Mesothelial cell of epicardium (in vitro differentiated cells): Measurements from ENCODE around the gene PEAR1. TPM values are rescaled to one million over a fixed set of nuclear protein-coding genes. Genes with fewer than 3 reads are reported as not detected.

Experiments used
- DNase-seq, 2 experiments: peaks; one replicate each; pipeline ENCODE4 v3.0.0; 2021; ENCODE audit warnings: low spot score in 2 of 2; ENCODE audit not compliant: unreplicated experiment in 2 of 2
- H3K27ac Mint-ChIP-seq: 2 replicates; pipeline ENCODE4 v1.8.0; 2021; ENCODE audit warnings: mixed read lengths
- H3K27me3 Mint-ChIP-seq: 2 replicates; pipeline ENCODE4 v1.8.0; 2021; ENCODE audit warnings: low read depth, mixed read lengths
- H3K36me3 Mint-ChIP-seq: 2 replicates; pipeline ENCODE4 v1.8.0; 2021; ENCODE audit warnings: mixed read lengths
- H3K4me1 Mint-ChIP-seq: 2 replicates; pipeline ENCODE4 v1.8.0; 2021; ENCODE audit warnings: mixed read lengths
- H3K4me3 Mint-ChIP-seq: 2 replicates; pipeline ENCODE4 v1.8.0; 2021; ENCODE audit warnings: mild to moderate bottlenecking, moderate library complexity, mixed read lengths
- H3K9me3 Mint-ChIP-seq: 2 replicates; pipeline ENCODE4 v1.8.0; 2021; ENCODE audit warnings: mixed read lengths
- total RNA-seq: library from RNA; stranded (reverse); gene quantifications from 3 replicates; pipeline ENCODE4 v1.2.1, GENCODE V29; 2021
- TF ChIP-seq, protein P1 (sequence below): fragments of 200-600 bp; sonication (generic); IDR thresholded peaks from one replicate; pipeline ENCODE4 v1.5.0; 2021; ENCODE audit warnings: antibody characterized with exemption; ENCODE audit not compliant: unreplicated experiment

Gene PEAR1
- total RNA-seq, 1 donor from 2014 or later, result 16.1 TPM

DNA sequence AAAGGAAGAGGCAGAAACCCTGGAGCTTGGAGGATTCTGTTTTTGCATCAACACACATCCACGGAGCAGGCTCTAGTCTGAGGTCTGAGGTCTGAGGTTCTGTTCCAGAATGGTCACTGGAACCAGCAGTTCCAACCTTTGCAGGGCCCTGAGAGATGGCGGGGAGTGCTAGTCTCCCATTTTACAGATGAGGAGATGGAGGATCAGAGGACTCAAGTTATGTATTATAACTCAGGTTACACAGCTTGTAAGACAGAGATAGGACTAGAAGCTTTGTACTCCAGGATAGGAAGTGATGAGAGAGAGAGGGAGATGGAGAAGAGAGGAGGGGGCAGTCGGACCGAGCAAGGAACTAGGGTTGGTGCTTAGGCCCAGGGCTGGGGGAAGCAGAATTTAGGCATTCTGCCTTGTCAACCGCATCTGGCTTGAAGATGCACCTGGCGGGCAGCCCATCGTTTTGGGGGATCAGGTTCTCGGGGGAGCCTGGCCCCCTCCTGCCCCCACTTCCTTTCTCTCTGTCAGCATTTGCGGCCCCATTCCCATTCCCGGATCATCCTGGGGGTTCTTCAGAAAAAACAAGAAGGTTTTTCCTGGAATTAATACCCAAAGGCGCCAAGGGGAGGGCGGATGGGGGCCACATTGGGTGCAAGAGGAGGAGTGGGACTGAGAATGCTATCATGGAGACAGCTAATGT lies 5.6 kb downstream of the PEAR1 start:
- Mint-ChIP-seq H3K4me3 (no peak overlapping the region), H3K36me3 (no peaks in the 10 kb centered on the region), H3K27me3 (peaks cover 2% of the 10 kb centered on the region), H3K9me3 (no peaks in the 10 kb centered on the region), H3K4me1 (peaks cover 51% of the 10 kb centered on the region), H3K27ac (no peak overlapping the region)
- TF ChIP-seq, protein P1, sequence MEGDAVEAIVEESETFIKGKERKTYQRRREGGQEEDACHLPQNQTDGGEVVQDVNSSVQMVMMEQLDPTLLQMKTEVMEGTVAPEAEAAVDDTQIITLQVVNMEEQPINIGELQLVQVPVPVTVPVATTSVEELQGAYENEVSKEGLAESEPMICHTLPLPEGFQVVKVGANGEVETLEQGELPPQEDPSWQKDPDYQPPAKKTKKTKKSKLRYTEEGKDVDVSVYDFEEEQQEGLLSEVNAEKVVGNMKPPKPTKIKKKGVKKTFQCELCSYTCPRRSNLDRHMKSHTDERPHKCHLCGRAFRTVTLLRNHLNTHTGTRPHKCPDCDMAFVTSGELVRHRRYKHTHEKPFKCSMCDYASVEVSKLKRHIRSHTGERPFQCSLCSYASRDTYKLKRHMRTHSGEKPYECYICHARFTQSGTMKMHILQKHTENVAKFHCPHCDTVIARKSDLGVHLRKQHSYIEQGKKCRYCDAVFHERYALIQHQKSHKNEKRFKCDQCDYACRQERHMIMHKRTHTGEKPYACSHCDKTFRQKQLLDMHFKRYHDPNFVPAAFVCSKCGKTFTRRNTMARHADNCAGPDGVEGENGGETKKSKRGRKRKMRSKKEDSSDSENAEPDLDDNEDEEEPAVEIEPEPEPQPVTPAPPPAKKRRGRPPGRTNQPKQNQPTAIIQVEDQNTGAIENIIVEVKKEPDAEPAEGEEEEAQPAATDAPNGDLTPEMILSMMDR, result no peak
- DNase-seq, result no peak

GRCh38 chr1:156899956-156900718 lies 6.6 kb downstream of the PEAR1 start:
- DNase-seq, result no peak
- H3K27ac Mint-ChIP-seq, result peak overlapping the region; percentile 60
- no peak overlapping the region for H3K4me3 Mint-ChIP-seq
- TF ChIP-seq, protein P1, result no peak
- no peaks in the 10 kb centered on the region for H3K27me3 Mint-ChIP-seq
- H3K9me3 Mint-ChIP-seq, result no peaks in the 10 kb centered on the region
- H3K4me1 Mint-ChIP-seq, result peaks cover 44% of the 10 kb centered on the region
- H3K36me3 Mint-ChIP-seq, result no peaks in the 10 kb centered on the region

- Mint-ChIP-seq H3K4me3 (no peak overlapping the region), H3K27ac (peak overlapping the region; percentile 7), H3K9me3 (no peaks in the 10 kb centered on the region), H3K36me3 (no peaks in the 10 kb centered on the region), H3K4me1 (peaks cover 35% of the 10 kb centered on the region), H3K27me3 (no peaks in the 10 kb centered on the region)
- DNase-seq, result no peak
- TF ChIP-seq, protein P1, result no peak
Observed at GRCh38 chr1:156900896-156901589, 7.5 kb downstream of the PEAR1 start.

DNA sequence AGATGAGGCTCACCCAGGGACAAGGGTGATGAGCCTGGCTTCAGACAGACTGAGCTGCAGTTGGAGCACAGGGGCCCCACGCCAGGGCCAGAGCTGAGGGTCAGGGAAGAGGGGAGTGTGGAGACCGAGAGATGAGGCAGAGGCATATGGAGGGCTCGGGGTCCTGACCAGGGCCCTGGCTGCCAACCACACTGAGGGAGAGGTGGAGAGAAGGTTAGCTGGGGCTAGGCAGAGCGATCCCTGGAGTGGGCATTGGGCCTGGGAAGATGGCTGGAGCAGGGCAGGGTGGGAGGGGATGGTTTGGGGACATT lies 8.0 kb downstream of the PEAR1 start:
- H3K27ac Mint-ChIP-seq, result peak overlapping the region; percentile 7
- no peak for DNase-seq

DNA sequence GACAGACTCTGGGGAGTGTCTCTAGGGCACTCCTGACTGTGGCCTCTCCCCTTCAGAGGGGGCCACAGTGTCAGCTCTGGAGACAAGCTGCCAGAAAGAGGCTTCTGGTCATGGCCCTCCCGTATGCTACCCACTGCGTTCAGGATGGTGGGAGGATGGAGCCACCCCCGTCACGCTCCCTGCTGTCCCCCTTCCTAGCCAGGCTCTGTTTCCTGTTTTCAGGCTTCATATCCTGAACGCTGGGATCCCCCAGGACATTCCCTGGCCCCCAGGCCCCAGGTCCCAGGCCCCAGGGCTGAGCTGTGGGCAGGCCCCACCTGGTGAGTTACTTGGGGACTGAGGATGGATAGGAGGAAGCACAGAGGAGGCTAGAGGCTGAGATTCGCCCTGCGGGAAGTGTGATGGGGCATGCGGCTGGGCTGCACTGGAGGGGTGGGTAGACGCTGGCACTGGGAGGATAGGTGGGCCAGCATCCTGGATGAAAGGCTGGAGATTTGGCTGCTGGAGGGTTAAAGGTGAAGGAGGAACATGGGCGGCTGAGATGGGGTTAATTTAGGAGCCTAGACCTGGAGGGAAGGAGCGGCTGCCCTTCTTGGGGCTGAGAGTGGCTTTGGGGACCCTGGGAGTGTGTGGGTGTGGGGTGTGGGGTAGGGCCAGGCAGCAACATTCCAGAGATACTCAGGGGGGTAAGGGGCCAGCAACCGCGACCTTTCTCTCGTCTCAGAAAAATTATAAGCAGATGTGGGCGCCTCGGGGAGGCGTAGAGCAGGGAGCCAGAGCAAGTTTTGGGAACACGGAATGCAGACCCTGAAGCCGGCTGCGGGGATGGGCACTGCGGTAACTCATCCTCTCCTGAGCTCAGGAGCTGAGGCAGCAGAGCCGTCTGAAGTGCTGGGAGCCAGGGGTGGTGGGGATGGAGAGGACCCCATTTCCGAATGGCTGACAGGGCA lies 8.7 kb downstream of the PEAR1 start:
- no peak for DNase-seq
- H3K27ac Mint-ChIP-seq, result peak overlapping the region; percentile 34

More for the DNA sequence above, 8.0 kb downstream of the PEAR1 start:
- no peaks in the 10 kb centered on the region for H3K36me3 Mint-ChIP-seq
- H3K4me3 Mint-ChIP-seq, result no peak overlapping the region
- peaks cover 30% of the 10 kb centered on the region for H3K4me1 Mint-ChIP-seq
- H3K27me3 Mint-ChIP-seq, result no peaks in the 10 kb centered on the region
- H3K9me3 Mint-ChIP-seq, result no peaks in the 10 kb centered on the region
- TF ChIP-seq, protein P1, result no peak

More for the DNA sequence above, 8.7 kb downstream of the PEAR1 start:
- TF ChIP-seq, protein P1, result no peak
- no peak overlapping the region for H3K4me3 Mint-ChIP-seq
- no peaks in the 10 kb centered on the region for H3K27me3 Mint-ChIP-seq
- H3K9me3 Mint-ChIP-seq, result no peaks in the 10 kb centered on the region
- no peaks in the 10 kb centered on the region for H3K36me3 Mint-ChIP-seq
- peaks cover 23% of the 10 kb centered on the region for H3K4me1 Mint-ChIP-seq
